Stimulated activated CD4-positive, alpha-beta T cell treated with anti-CD3 and anti-CD28 coated beads, Interleukin-12 subunit alpha, Interleukin-12 subunit beta, amount 100 ng/mL, for 48 hours (primary cell): ENCODE data around the gene CACNA1C.

Source experiments
- DNase-seq, 3 donors: peaks; one replicate each; pipeline ENCODE4 v3.0.0-alpha.2; 2020; ENCODE audit warnings: low read depth in 2 of 3, low spot score in 1 of 3

The CACNA1C gene

DNA sequence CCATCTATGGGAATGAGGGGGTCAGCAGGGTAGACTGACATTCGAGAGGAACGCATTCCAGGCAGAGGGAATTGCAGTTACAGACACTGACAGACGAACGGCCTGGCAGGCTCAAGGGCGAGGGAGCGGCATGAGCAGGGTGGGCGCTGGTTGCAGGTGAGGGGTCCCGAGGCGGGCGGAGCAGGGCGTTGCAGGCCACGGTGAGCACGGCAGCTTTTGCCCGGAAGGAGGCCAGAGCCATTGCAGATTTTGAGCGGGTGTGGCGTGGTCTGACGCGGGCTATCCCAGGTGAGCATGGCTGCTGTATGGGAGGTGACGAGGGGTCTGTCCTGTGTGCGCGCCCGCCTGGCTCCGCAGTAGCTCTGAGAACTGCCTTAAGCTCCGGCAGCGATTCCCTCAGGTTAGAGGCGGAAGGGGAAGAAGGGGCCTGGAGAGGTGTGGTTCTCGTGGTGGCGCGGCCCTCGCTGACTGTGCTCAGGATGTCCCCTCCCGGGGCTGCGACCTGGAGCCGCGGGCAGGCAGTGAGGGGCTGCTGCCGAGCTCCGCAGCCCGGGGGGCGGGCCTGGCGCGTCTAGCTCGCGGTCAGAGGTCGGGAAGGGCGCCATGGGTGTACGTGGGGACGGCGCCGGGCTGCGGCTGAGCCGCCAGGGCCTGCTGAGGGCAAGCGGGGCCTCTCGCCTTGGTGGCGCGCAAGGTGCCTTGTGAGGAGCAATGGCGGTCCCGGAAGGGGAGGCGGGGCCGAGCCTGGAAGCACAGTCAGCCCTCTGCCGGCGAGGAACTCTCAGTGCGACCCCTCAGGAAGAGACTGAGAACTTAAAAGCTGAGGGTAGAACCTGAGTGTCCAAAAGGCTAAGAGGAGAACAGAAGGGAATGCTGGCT is 177.1 kb downstream of the CACNA1C start:
- no peak for DNase-seq

DNA sequence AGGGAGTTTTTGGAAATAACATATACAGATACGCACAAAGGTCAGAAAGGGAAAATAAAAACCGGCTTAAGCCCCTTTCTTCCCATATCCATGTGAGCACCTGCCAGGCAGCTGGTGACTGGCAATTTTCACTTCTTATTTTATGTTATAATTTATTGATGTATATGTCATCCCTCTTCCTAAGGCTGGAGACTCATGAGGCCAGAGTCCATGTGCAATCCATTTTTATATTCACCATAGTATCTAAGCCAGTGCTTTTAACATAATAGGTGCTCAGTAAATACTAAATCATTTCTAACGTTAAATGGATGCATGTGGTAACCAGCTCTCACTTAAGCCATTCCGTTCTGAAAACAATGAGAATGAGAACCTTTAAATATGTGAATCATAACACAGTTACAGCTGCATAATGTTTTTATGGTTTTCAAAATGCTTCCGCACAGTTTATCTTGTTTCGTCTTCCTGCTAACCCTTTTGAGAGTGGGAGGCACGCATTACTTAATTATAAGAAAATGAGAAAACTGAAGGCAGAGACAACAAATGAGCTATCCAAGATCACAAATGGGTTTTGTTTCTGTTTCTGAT is 178.3 kb downstream of the CACNA1C start:
- no peak for DNase-seq

DNA sequence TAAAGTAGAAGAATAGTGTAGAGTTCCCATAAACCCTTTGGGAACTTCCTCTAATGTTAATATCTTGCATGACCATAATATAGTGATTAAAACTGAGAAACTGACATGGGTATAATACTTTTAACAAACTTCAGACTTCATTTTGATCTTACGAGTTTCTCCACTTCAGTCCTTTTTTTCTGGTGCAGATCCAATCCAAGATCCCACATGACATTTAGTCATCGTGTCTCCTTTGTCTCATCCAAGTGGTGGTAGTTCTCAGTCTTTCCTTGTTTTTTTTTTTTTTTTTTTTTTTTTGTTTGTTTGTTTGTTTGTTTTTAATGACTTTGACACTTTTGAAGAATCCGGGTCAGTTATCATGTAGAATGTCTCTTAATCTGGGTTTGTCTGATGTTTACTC is 179.2 kb downstream of the CACNA1C start:
- DNase-seq: no peak

DNA sequence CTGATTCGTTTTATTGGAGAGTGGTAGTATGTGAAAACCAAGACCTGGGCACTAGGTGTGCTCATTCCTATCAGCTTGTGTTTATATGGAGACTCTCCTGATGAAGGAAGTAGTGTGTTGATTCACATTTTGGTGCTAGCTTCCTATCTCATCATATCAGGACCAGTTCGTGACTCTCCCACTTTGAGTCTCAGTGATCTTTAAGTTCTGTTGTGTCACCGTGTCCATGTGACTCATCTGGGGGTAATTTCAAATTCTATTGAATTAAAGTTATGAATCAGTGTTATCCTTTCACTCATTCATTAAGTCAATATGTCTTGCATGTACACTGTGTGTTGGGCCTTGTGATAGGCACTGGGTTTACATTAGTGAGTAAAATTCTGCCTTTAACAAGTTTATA is 180.2 kb downstream of the CACNA1C start:
- no peak for DNase-seq

DNA sequence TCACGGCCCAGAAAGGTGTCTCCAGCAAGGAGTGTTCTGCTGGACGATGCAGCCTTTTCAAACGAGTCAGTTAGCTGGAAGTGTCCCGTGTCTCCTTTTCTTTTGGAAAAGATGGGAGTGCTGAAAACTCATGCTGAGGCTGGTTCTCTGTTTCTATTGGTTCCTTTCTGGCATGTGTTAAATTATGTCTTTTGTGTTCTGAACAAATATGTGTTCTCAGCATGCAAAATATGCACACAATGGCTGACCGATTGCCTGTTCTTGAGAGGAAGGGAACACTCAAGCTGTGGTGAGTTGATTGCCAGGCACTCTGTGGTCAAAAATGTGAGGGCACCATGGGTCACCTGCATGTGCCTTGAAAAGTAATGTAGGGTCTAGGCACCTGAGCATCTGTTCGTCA is 181.3 kb downstream of the CACNA1C start:
- DNase-seq: no peak

DNA sequence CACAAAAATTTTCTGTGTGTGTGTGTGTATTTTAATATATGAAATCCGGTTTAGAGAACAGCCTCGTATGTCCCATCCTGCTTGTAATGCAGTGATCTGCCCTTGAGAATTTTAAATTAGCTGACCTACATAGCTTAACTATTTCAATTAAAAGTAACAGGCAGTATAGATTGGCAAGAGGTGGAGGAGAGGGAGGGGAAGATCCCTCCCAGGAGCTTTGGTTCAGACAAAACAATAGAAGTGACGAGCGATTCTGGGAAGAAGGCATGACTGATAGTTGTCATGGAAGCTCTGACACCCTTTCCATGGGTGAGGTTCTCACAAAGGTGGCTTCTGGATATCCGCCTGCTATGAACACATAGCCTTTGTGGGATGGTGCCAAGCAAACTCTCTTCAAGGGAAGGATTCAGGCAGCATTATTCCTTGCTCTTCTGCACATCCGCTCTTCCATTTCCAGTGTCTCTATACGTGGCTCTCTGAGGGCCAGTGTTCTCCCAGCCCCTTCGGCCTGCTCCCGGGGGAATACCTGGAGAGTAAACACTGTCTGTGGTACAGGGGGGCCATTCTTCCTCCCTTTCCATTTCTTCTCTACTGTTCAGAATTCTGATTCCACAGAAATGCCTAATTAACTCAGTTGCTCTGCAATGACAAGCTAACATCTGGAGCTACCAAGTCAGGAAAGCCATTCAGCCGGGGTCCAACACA is 182.0 kb downstream of the CACNA1C start:
- DNase-seq: no peak

DNA sequence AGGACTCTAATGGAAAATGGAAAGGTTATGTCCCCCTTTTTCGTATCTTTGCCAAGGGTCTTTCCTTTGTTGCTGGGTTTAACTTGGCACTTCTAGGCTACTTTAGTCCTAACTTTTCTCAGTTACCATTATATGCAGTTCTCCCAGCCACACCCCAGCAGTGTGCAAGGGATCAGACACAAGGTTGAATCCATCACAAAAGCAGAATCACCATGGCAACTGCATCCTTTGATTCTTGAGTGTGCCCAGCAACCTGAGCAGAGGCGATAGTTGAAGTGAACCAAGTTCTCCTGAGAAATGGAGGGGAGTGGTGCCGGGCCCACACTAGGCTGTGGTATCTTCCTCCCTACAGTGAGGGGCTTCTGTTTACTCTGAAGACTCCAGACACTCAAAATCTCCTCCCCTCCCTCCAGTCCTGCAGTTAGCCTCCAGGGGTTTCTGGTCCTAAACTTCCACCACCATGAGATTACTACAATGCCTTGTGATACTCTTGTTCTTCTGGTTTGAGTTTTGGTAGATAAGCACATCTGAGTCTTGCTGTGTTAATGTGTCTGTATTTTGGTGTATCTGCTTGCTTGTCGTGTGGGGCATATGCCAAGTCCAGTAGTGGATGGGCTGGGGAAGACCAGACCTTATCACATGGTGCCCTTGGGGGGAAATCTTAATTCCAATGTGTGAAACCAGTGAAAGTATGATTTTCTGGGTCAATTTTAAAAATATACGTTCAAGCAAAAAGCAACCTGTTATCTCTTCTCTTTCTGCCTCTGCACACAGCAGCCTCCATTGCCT is 183.9 kb downstream of the CACNA1C start:
- DNase-seq: no peak

DNA sequence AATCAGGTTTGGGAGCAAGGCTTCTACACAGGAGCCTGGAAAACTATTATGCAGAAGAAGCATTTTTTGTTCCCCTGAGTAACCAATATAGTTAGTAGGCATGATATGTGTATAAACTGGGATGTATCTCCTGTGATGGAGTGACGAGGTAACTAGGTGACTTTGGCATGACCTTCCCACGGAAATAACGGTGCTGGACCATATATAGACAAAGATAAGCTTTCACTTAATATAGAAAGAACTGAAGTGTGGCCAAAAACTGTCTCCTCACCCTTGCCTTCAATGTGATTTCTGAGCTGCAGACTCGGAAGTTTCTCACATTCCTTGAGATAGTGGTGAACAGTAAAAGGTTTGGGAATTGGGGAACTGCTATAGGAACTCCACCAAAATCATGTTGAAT is 185.3 kb downstream of the CACNA1C start:
- DNase-seq: no peak

DNA sequence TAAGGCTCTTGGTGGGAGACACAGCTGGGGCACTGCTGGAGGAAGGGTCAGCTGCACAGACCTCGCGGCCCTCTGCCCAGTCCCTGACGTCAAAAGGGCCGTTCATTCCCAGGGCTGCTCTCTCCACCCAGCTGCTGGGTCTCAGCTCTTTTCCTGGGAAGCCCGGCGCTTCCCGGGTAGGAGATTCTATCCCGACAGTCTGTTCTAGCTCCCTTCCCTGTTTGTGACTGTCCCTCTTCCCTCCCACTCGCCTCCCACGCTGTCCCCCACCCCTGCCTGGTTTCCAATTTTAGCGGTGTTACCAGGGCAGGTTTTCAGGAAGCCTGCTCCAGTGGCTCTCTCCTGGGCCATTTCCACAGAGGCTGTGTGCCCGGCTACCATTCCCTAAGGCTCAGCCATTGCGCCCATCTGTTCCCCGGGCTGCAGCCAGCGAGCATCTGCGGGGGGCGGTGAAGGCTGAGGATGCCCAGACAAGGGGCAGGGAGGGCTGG is 186.6 kb downstream of the CACNA1C start:
- DNase-seq: no peak

DNA sequence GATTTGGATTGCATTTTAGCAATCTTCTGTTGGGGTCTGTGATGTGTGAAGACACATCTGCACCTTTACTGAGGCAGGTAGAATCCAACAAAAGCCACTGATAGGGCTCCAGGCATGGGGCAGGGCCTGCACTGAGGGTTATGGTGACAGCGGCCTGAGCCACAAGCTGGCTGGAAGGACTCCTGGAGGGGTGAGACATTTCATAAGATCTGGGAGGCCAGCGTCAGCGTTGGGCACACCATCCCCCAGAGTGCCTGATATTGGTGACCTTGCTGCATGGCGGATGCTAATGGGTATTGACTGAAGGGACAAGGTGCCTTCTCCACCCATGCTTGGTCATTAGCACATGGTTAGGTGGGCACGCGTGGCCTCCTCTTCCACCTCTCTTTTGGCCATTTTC is 187.6 kb downstream of the CACNA1C start:
- no peak for DNase-seq

DNA sequence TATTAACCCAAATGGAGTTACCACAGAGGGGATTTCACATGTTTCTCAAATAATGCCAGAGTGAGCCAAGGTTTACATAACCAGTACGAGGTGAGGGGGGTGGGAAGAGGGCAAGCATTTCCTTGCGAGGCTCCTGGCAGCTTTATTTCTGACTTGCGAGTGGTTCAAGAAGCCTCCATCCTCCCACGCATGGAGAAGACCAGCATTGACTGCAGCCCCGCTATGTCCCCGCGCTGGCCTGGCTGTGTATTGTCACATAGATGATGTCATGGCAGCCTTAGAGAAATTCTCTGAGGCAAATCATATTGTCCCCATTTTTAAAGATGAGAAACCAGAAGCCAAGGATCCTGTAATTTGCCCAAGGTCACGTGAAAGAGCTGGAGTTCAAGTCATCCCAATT is 188.2 kb downstream of the CACNA1C start:
- no peak for DNase-seq

DNA sequence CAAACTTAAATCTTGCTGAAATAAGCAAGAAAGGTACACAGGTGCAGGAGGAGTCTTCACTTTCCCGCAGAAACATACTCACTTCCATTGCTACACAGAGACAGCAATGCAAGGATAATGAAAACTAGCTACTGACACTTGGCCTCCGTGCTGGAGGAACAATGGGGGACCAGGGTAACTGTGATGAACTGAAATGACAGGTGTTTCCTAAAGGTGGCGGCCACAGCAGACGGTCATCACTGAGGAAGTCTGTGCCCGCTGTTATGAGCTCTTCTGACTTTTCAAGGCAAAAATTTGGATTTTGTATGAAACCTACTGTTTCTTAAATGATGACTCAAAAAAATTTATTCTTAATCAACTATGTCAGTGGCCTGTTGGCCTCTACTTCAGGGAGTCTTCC is 189.4 kb downstream of the CACNA1C start:
- DNase-seq: no peak

DNA sequence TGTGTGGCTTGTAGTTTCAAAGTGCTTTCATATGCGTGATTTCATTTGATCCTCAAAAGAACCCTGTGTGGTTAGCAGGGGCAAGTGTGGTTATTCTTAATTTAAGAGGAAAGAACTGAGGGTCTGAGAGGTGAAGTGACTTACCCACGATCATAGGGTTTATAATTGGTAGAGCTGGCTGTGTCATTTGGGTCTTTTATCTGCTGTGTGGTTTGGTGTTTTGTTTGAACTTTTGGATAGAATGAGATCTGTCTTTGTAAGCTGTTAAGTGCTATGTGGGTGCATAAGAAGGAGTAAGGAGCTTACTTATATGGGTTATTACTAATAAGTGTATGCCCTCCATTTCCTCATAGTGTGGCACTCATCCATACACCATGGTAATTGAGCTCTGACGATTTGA is 190.0 kb downstream of the CACNA1C start:
- no peak for DNase-seq

DNA sequence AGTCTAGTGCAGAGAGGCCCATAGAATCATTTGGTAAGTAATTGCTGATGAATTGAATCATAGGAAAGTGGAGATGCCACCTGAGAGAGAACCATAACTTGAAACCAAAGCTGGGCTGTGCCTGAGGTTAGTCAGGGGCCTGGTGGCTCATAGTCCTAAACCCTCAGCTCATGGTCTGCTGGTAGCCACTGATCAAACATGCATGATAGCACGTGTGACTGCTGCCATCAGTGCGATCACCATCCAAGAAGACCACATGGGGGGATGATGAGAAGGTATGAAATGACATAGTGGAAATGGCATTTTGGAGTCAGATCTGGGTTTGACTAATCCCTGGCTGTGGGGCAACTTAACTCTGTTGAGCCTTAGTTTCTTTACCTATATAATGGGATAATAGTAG is 190.5 kb downstream of the CACNA1C start:
- DNase-seq: no peak

DNA sequence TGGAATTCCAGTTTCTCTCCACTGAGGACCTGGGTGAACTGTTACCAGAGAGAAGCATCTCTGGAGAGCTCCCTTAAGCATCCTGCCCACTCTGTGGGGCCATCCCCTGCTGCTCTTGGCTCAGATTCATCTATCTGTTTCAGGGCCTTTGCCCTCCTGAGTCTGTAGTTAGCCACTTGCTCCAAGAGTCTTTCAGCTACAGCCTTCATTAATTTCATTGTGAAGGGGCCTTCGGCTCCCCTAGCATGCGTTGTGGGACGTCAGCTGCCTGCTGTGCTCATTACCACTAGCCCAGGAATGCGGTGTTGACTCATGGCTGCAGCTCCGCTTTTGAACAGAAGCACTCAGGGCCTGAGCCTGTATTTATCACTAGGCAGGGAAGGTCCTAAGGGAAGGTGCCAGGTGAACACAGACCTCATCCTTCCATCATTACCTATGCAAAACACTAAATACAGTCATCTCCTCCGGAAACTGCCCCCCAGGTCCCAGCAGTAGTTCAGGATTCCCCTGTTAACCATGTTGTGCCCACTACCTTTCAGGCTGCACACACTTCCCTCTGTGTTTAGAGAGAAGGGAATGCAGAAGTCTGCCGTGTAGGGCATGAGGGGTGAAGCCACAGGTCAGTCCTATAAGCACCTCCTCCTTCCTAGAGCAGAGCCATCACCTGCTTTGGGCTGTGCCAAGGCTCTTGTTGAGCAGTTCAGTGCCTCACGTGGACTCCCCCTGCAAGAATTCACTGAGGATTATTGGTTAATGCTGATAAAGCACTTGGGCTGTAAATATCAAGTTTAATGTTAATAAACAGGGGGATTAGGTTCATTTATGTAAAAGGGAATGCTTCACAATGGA is 191.4 kb downstream of the CACNA1C start:
- no peak for DNase-seq

DNA sequence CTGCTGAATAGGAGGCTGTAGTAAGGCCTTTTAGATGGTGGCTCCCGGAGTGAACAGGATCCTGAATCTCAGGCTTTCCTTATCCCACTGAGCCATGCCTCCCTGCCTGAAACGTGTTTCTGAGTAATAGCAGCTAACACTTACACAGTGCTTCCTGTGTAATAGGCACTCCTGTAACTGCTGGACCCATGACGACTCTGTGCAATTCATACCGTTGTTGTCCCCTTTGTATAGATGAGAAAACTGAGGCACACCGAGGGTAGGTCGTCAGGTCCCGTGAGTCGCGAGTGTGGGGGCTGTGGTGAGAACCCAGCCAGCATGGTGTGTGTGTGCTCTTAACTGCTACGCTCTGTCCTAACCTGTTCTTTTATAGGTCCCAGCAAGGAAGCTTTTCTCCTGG is 193.6 kb downstream of the CACNA1C start:
- no peak for DNase-seq

DNA sequence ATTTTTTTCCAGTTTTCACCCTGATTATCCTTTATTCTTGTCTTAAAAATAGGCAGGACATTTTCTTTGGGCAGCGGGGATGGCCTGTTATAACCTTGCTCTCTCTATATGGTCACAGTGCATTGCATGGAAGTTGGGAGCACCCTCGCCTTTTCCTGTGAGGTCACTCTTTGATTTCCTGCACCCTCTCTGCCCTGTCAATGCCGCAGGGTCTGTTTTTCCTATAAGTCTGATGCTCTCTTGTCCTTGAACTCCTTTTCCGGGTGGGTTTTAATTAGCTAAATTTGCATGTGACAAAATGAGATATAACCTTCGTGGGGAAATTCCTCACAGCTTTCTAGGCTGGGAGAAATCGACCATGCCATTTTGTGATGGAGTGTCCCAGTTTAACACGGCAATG is 194.3 kb downstream of the CACNA1C start:
- no peak for DNase-seq

DNA sequence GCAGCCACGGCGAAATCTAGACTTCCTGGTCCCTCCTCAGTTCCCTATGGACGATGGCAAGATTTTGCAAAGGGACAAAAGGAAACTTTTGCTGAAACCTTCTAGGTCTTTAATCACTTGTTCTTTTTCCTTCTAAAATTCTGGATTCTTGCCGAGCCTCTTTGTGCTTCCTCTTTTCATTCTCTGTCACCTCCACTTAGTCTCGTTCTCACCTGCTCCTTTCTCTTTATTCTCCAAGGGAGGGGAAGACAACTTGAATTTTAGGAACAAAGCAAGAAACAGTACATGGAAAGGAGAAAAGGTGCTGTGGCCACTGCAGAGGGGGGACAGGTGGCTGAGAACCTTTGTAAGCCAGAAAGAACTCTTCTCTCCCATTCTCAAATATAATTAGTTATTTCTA is 194.8 kb downstream of the CACNA1C start:
- DNase-seq: no peak

DNA sequence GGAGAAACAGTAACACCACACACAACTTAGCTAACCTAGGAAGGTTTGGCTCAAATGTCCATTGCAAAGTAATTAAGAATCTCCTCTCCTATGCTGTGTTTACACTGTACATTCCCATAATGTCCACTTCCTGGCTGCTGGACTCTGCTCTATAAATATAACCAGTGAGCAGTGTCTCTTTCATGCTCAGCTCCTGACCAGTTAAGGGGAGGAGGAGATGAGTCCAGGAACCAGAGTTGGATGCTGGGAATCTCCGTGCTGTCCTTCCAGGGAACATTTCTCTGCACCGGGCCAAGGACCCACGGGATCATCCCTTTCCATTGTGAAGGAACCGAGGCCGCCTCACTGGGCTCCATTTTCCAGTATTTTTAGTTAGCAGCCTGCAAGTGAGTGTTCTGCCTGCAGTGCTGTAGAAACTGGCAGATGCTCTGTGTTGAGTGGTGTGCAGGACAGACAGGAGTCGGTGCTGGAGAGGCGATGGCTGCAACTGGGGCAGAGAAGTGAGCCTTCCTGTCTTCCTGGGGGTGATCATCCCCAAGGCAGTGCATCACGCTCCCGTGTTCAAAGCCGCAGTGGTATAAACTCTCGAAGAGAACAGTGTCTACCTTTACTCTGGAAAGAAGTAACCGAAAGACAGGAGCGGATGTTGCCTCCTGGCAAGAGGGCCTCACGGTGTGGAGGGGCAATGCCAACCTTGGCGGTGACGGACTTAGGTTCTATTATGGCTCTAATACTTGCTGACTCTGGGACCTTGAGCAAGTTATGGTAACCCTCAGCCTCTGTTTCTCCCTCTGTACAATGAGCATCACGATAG is 195.5 kb downstream of the CACNA1C start:
- DNase-seq: no peak
